ENCODE data around the gene GRAMD1B. TPM values are rescaled to one million over a fixed set of nuclear protein-coding genes. Genes with fewer than 3 reads are reported as not detected.

Gene GRAMD1B
- total RNA-seq, 4 donors from 2014 or later = 0.61 to 1.7 (median 1.1) TPM

DNA sequence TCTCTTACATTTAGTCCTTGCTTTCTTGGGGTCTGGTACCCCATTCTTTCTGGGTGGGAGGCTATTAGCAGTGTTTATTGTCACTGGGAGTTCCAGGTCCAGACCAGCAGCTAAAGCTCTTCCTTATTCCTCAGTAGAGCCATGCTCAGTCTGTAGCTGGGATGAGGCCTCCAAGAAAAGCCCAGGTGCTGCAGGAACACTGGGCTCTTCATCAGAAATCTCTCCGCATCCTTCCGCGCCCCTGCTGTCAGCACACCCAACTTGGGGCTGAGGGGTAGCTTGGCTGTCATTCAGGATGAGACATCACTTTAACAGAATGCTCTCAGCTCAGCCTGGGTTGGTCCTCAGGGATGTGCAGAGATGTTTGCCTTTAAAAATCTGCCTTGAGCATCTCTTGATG lies 97.5 kb downstream of the GRAMD1B start:
- Histone ChIP-seq H3K27me3 (peaks cover 0 to 23% (median 0%) of the 10 kb centered on the region in 4 donors), H3K36me3 (no peaks in the 10 kb centered on the region), H3K9me3 (no peaks in the 10 kb centered on the region), H3K4me3 (no peak overlapping the region), H3K27ac (no peak overlapping the region), H3K4me1 (peaks cover 0 to 25% (median 8%) of the 10 kb centered on the region in 3 donors)
- intact Hi-C loops (cut with DNase I) = no loop called here
- WGBS, 2 donors = 89% methylated on average over 3 of the region's 3 CpGs; no CpG with 5 or more reads in 1 of the 2 donors
- TF ChIP-seq POLR2A (IDR thresholded peaks at IDR 0.05) (no peak), CTCF (IDR thresholded peaks at IDR 0.05) (no peak)
- DNase-seq = no peak

- no peak for DNase-seq
- no peak overlapping the region for H3K4me3 ChIP-seq
- H3K36me3 ChIP-seq = no peaks in the 10 kb centered on the region
- 88 to 89% methylated on average over 1 of the region's 1 CpG for WGBS, 2 donors
- peaks cover 0 to 23% (median 0%) of the 10 kb centered on the region in 4 donors for H3K27me3 ChIP-seq
- H3K4me1 ChIP-seq = peaks cover 0 to 25% (median 8%) of the 10 kb centered on the region in 3 donors
- H3K27ac ChIP-seq = no peak overlapping the region
- intact Hi-C loops (cut with DNase I) = no loop called here
- TF ChIP-seq CTCF (IDR thresholded peaks at IDR 0.05) (no peak), POLR2A (IDR thresholded peaks at IDR 0.05) (no peak)
- H3K9me3 ChIP-seq = no peaks in the 10 kb centered on the region
Observed at GRCh38 chr11:123527947-123528346, 97.9 kb downstream of the GRAMD1B start.

DNA sequence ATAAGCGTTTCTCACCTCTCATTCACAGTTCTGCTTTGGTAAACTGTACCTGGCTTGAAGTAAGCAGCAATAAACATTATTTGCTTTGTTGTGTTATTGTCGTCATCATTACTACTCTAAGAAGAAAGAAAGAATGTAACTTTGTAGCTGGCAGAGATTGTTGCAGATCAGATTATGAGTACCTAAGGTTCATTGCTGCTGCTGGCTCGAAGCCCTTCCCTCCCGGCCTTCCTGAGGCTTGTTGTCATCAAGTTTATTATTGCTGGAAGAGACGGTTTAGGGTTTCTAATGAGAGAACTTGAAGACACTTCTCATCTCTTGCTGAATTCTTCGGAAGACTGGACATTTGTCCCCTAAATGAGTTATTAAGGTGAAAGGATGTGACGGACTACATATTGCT lies 101.3 kb downstream of the GRAMD1B start:
- no peak overlapping the region for H3K4me3 ChIP-seq
- no peaks in the 10 kb centered on the region for H3K9me3 ChIP-seq
- DNase-seq = no peak
- WGBS, 2 donors = 78 to 79% methylated on average over 7 of the region's 7 CpGs
- H3K27ac ChIP-seq = no peak overlapping the region
- no peaks in the 10 kb centered on the region for H3K36me3 ChIP-seq
- peaks cover 0 to 6% (median 0%) of the 10 kb centered on the region in 3 donors for H3K4me1 ChIP-seq
- TF ChIP-seq POLR2A (IDR thresholded peaks at IDR 0.05) (no peak), CTCF (IDR thresholded peaks at IDR 0.05) (no peak)
- H3K27me3 ChIP-seq = peaks cover 0 to 7% (median 0%) of the 10 kb centered on the region in 4 donors
- intact Hi-C loops (cut with DNase I) = no loop called here

DNA sequence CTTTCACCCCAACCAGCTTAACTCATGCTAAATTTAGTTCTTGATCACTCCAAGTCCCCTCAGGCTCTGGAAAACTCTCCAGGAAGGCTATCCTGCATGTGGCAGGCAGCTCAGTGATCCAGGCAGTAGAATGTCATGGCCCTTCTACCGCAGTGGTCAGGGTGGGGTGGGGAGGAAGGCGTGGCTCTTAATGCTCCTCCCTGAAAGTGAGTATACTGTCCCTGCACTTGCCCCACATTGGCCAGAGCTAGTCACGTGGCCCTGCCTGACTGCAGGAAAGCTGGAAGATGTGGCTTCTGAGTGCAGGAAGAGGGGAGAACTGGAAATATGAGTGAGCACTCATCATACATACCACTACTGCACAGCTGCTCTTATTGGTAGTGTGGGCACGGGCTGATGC lies 102.1 kb downstream of the GRAMD1B start:
- no peak for DNase-seq
- Histone ChIP-seq H3K27ac (no peak overlapping the region), H3K9me3 (no peaks in the 10 kb centered on the region), H3K4me1 (peaks cover 0 to 6% (median 3%) of the 10 kb centered on the region in 3 donors), H3K4me3 (no peak overlapping the region), H3K36me3 (no peaks in the 10 kb centered on the region), H3K27me3 (no peaks in the 10 kb centered on the region)
- TF ChIP-seq POLR2A (IDR thresholded peaks at IDR 0.05) (no peak), CTCF (IDR thresholded peaks at IDR 0.05) (no peak)
- WGBS, 2 donors = 64 to 100% methylated on average over 1 of the region's 4 CpGs
- intact Hi-C loops (cut with DNase I) = no loop called here

DNA sequence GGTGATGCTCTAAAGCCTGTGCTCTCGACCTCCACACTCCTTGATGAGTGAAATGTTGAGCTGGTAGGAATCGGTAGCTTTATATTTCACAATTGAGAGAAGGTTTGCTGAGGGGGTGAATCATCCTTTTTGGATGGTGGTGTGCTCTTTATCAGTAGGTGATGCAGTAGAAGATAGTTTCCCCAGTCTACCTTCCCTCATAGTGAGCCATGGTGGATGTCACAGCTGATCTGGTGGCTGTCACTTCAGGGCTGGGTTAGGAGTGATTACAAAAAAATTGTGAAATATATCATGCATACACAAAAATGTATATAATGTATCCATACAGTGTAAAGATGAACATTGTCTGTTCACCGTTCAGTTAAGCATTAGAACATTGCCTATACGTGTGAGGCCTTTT lies 105.3 kb downstream of the GRAMD1B start:
- DNase-seq = no peak

More for the DNA sequence above, 105.3 kb downstream of the GRAMD1B start:
- TF ChIP-seq POLR2A (IDR thresholded peaks at IDR 0.05) (no peak), CTCF (IDR thresholded peaks at IDR 0.05) (no peak)
- 80 to 87% methylated on average over 4 of the region's 4 CpGs for WGBS, 2 donors
- Histone ChIP-seq H3K9me3 (no peaks in the 10 kb centered on the region), H3K27me3 (no peaks in the 10 kb centered on the region), H3K4me1 (peaks cover 0 to 13% (median 3%) of the 10 kb centered on the region in 3 donors), H3K27ac (no peak overlapping the region), H3K4me3 (no peak overlapping the region), H3K36me3 (no peaks in the 10 kb centered on the region)
- intact Hi-C loops (cut with DNase I) = no loop called here

All from esophagus squamous epithelium (tissue), 5 donors.